Uterus (tissue), 4 donors: ENCODE measurements around the gene PARD6A. TPM values are rescaled to one million over a fixed set of nuclear protein-coding genes. Genes with fewer than 3 reads are reported as not detected.

Experiments used
- DNase-seq, 2 donors: peaks; one replicate each; pipeline ENCODE4 v3.0.0-alpha.2; 2019 to 2020
- H3K27ac ChIP-seq, 2 donors: fragments of 200-600 bp; sonication (generic); 1 replicate in 1 of 2; 2 replicates in 1 of 2; pipeline ENCODE4 v1.5.1; 2016 to 2018
- H3K27me3 ChIP-seq, 2 donors: fragments of 200-600 bp; sonication (generic); one replicate each; pipeline ENCODE4 v1.5.1; 2018 to 2019; ENCODE audit warnings: control low read depth in 1 of 2
- H3K36me3 ChIP-seq, 2 donors: fragments of 200-600 bp; sonication (generic); one replicate each; pipeline ENCODE4 v1.5.1; 2019; ENCODE audit warnings: control low read depth in 1 of 2
- H3K4me1 ChIP-seq, 2 donors: fragments of 200-600 bp; sonication (generic); one replicate each; pipeline ENCODE4 v1.5.1; 2018 to 2019; ENCODE audit warnings: control low read depth in 1 of 2
- H3K4me3 ChIP-seq, 2 donors: fragments of 200-600 bp; sonication (generic); 1 replicate in 1 of 2; 2 replicates in 1 of 2; pipeline ENCODE4 v1.5.1; 2018 to 2019; ENCODE audit warnings: mild to moderate bottlenecking in 1 of 2
- H3K9me3 ChIP-seq, 2 donors: fragments of 200-600 bp; sonication (generic); one replicate each; pipeline ENCODE4 v1.5.1; 2019; ENCODE audit warnings: control low read depth in 1 of 2
- CTCF ChIP-seq, 4 experiments: fragments of 200-600 bp in 2 of 4; fragments of 450-650 bp in 2 of 4; sonication (generic) in 2 of 4; IDR thresholded peaks; one replicate each; pipeline ENCODE4 v1.5.1; 2016 to 2019; ENCODE audit warnings: antibody characterized with exemption in 4 of 4, mild to moderate bottlenecking in 2 of 4, moderate library complexity in 1 of 4
- POLR2A ChIP-seq, 2 donors: fragments of 450-650 bp; IDR thresholded peaks; one replicate each; pipeline ENCODE4 v1.6.1; 2016; ENCODE audit warnings: antibody characterized with exemption in 2 of 2, mild to moderate bottlenecking in 1 of 2, moderate library complexity in 1 of 2
- intact Hi-C: fragments of 100-400 bp; cut with DNase I; formaldehyde crosslinking; loops from one replicate; pipeline ENCODE4 v1.15.1; 2023; ENCODE audit warnings: low total_unique reads
- total RNA-seq, 4 donors: library from RNA; depleted of rRNA in 3 of 4; stranded (reverse); fragments of >200 nt in 3 of 4; gene quantifications; one replicate each; pipeline versions ENCODE4 v1.1.0 to v1.2.4, GENCODE V29; 2014 to 2023
- donor health status: DM: yes; HTN: yes; CAD: no.

The PARD6A gene
- total RNA-seq, 4 donors from 2014 or later = 1.6 to 32.9 (median 7.9) TPM; not detected in 1

GRCh38 chr16:67661886-67662652 lies 1.3 kb downstream of the PARD6A start:
- Histone ChIP-seq H3K4me1 (peaks cover 4 to 18% of the 10 kb centered on the region in 2 donors), H3K27me3 (no peaks in the 10 kb centered on the region), H3K4me3 (no peak overlapping the region), H3K27ac (no peak overlapping the region), H3K9me3 (no peaks in the 10 kb centered on the region), H3K36me3 (no peaks in the 10 kb centered on the region)
- TF ChIP-seq CTCF (IDR thresholded peaks at IDR 0.05) (no peak), POLR2A (IDR thresholded peaks at IDR 0.05) (no peak)
- no peak for DNase-seq
- intact Hi-C loops = no loop called here

- no peak overlapping the region for H3K27ac ChIP-seq
- peaks cover 4 to 18% of the 10 kb centered on the region in 2 donors for H3K4me1 ChIP-seq
- intact Hi-C loops = no loop called here
Measured at GRCh38 chr16:67662653-67663010, 1.9 kb downstream of the PARD6A start.

GRCh38 chr16:67663151-67663876 lies 2.6 kb downstream of the PARD6A start:
- DNase-seq = no peak
- Histone ChIP-seq H3K27me3 (no peaks in the 10 kb centered on the region), H3K4me1 (peaks cover 4 to 18% of the 10 kb centered on the region in 2 donors), H3K36me3 (no peaks in the 10 kb centered on the region), H3K9me3 (no peaks in the 10 kb centered on the region), H3K27ac (no peak overlapping the region), H3K4me3 (no peak overlapping the region)
- TF ChIP-seq POLR2A (IDR thresholded peaks at IDR 0.05) = no peak
- TF ChIP-seq CTCF (IDR thresholded peaks at IDR 0.05) = no peak
- intact Hi-C loops = no loop called here

More at GRCh38 chr16:67662653-67663010, 1.9 kb downstream of the PARD6A start:
- no peak overlapping the region for H3K4me3 ChIP-seq
- DNase-seq = no peak
- no peaks in the 10 kb centered on the region for H3K9me3 ChIP-seq
- TF ChIP-seq POLR2A (IDR thresholded peaks at IDR 0.05) (no peak), CTCF (IDR thresholded peaks at IDR 0.05) (no peak)
- H3K27me3 ChIP-seq = no peaks in the 10 kb centered on the region
- no peaks in the 10 kb centered on the region for H3K36me3 ChIP-seq

GRCh38 chr16:67663877-67664222 lies 3.1 kb downstream of the PARD6A start:
- no peaks in the 10 kb centered on the region for H3K9me3 ChIP-seq
- no peaks in the 10 kb centered on the region for H3K27me3 ChIP-seq
- no peak for TF ChIP-seq POLR2A (IDR thresholded peaks at IDR 0.05)
- TF ChIP-seq CTCF (IDR thresholded peaks at IDR 0.05) = no peak
- H3K27ac ChIP-seq = no peak overlapping the region
- H3K4me1 ChIP-seq = peaks cover 4 to 15% of the 10 kb centered on the region in 2 donors
- no peak for DNase-seq
- no peak overlapping the region for H3K4me3 ChIP-seq
- intact Hi-C loops = no loop called here
- no peaks in the 10 kb centered on the region for H3K36me3 ChIP-seq

GRCh38 chr16:67664258-67664657 lies 3.5 kb downstream of the PARD6A start:
- H3K27me3 ChIP-seq = no peaks in the 10 kb centered on the region
- no peaks in the 10 kb centered on the region for H3K36me3 ChIP-seq
- H3K27ac ChIP-seq = no peak overlapping the region
- intact Hi-C loops = no loop called here
- TF ChIP-seq CTCF (IDR thresholded peaks at IDR 0.05) = no peak
- no peak for TF ChIP-seq POLR2A (IDR thresholded peaks at IDR 0.05)
- DNase-seq = no peak
- H3K4me3 ChIP-seq = no peak overlapping the region
- H3K4me1 ChIP-seq = peaks cover 4 to 11% of the 10 kb centered on the region in 2 donors
- no peaks in the 10 kb centered on the region for H3K9me3 ChIP-seq
